ENCODE measurements around the gene SETD5. TPM values are rescaled to one million over a fixed set of nuclear protein-coding genes. Genes with fewer than 3 reads are reported as not detected.

The SETD5 gene
- total RNA-seq, 1 donor from 2014 or later = 161 TPM

DNA sequence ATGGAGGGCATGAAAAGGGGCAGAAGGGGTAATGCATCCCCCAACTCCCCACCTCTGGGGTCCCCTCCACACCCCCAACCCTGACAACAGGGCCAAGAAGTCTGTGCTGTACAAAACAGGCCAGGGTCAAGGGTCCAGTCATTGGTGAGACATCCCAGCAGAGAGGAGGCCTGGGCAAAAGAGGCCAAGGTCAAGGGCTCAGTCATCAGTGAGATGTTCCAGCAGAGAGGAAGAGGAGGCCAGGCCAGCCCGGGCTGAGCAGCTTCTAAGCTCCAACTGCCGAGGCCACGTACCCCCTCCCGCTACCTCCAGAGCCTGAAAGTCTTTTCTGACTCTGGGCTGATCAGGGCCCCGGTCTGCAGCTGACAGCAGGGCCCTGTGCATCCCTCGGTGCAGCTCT lies 103.8 kb downstream of the SETD5 start:
- Mint-ChIP-seq H3K4me3 (ENCODE audit: unreplicated experiment) (no peak overlapping the region), H3K36me3 (ENCODE audit: unreplicated experiment) (no peaks in the 10 kb centered on the region), H3K9me3 (ENCODE audit: unreplicated experiment) (no peaks in the 10 kb centered on the region), H3K4me1 (ENCODE audit: unreplicated experiment) (peaks cover 9% of the 10 kb centered on the region), H3K27ac (ENCODE audit: unreplicated experiment) (no peak overlapping the region), H3K27me3 (ENCODE audit: unreplicated experiment) (peaks cover 21% of the 10 kb centered on the region)
- peak; percentile 81 for DNase-seq (ENCODE audit: extremely low spot score, unreplicated experiment)
- TF ChIP-seq, protein P1, sequence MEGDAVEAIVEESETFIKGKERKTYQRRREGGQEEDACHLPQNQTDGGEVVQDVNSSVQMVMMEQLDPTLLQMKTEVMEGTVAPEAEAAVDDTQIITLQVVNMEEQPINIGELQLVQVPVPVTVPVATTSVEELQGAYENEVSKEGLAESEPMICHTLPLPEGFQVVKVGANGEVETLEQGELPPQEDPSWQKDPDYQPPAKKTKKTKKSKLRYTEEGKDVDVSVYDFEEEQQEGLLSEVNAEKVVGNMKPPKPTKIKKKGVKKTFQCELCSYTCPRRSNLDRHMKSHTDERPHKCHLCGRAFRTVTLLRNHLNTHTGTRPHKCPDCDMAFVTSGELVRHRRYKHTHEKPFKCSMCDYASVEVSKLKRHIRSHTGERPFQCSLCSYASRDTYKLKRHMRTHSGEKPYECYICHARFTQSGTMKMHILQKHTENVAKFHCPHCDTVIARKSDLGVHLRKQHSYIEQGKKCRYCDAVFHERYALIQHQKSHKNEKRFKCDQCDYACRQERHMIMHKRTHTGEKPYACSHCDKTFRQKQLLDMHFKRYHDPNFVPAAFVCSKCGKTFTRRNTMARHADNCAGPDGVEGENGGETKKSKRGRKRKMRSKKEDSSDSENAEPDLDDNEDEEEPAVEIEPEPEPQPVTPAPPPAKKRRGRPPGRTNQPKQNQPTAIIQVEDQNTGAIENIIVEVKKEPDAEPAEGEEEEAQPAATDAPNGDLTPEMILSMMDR (IDR thresholded peaks at IDR 0.05) = no peak

DNA sequence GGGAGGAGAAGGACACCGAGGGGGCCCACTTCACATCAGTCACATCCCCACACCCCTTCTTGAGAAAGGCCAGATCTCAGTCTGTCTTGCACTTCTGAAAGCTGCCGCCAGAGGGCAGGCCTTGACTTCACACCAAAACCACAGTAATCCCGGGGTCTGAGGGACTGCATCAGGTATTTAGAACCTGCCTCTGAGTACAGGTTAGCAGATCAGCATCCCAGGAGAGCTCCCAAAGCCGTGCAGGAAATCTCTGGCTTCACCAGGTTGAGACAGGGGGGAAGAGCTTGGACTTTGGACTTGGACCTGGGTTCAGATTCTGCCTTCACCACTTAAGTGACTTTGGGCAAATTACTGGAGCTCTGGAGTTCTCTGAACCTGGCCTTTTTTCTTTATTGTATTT lies 105.9 kb downstream of the SETD5 start:
- TF ChIP-seq, protein P1 (IDR thresholded peaks at IDR 0.05) = peak; percentile 82
- H3K36me3 Mint-ChIP-seq (ENCODE audit: unreplicated experiment) = no peaks in the 10 kb centered on the region
- H3K4me3 Mint-ChIP-seq (ENCODE audit: unreplicated experiment) = no peak overlapping the region
- no peaks in the 10 kb centered on the region for H3K9me3 Mint-ChIP-seq (ENCODE audit: unreplicated experiment)
- peaks cover 32% of the 10 kb centered on the region for H3K27me3 Mint-ChIP-seq (ENCODE audit: unreplicated experiment)
- DNase-seq (ENCODE audit: extremely low spot score, unreplicated experiment) = peak; percentile 88
- no peak overlapping the region for H3K27ac Mint-ChIP-seq (ENCODE audit: unreplicated experiment)
- H3K4me1 Mint-ChIP-seq (ENCODE audit: unreplicated experiment) = peaks cover 9% of the 10 kb centered on the region

DNA sequence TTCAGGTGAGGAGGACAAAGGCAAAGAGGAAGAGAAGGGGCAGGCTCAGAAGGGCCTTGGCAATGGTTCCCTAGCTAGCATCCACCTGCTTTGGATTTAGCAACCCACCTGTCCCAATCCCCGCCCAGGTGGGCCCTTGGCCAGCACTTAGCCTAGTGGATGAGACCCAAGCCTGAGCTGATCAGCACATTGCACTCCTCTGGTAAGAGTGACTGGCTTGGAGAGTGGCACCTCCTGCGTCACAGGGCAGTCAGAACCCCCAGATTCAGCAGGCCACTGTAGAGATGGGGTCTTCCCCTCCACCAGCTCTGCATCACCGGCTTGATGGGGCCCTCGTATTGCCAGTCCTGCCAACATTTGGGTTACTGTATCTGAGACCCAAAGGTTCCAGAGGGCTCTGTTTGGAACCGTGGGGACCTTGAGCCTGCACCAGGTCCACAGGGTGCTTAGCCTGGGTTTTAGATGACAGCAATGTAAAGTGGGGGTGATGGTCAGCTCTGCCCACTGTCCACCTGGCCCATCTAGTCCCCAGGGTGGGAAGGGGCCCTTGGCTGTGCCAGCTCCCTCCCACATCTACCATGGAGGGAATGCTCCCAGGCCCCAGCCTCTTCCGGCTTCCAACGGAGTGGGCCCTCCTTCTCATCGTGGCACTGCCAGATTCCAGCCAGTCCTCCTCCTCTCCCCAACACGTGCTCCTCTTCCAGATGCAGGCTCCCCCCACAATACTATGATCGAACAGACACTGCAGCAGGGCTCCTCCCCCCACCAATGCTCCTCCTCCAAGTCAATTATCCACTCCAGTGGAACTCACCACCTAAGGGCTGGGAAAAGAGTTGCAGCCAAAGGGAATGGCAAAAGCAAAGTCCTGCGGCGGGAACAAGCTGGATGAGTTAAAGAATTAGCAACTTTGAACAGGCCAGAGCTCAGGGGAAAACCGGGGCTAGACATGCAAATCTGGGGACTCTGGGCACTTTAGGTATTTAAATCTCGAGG lies 110.5 kb downstream of the SETD5 start:
- H3K36me3 Mint-ChIP-seq (ENCODE audit: unreplicated experiment) = no peaks in the 10 kb centered on the region
- H3K4me1 Mint-ChIP-seq (ENCODE audit: unreplicated experiment) = no peaks in the 10 kb centered on the region
- peaks cover 31% of the 10 kb centered on the region for H3K27me3 Mint-ChIP-seq (ENCODE audit: unreplicated experiment)
- TF ChIP-seq, protein P1 (IDR thresholded peaks at IDR 0.05) = no peak
- no peaks in the 10 kb centered on the region for H3K9me3 Mint-ChIP-seq (ENCODE audit: unreplicated experiment)
- H3K27ac Mint-ChIP-seq (ENCODE audit: unreplicated experiment) = no peak overlapping the region
- peak; percentile 72 for DNase-seq (ENCODE audit: extremely low spot score, unreplicated experiment)
- H3K4me3 Mint-ChIP-seq (ENCODE audit: unreplicated experiment) = no peak overlapping the region

DNA sequence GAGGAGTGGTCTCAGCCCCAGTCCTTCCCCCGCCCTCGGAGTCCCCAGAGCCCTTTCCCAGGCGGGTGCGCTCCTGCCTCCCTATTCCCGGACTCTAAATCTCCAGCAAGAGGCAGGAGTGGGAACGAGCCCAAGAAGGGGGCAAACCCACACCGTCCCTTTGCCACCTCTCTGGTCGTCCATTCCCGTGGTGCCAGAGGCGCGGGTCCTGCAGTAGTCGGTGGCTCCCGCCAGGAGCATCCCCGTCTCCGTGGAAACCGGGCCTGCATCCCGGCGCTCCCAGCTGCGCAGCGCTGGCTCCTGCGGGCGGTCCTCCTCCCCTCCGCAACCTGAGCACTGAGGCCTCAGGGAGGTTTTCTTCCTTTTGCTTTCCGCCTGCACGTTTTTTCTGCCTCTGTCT lies 111.4 kb downstream of the SETD5 start:
- Mint-ChIP-seq H3K9me3 (ENCODE audit: unreplicated experiment) (no peaks in the 10 kb centered on the region), H3K27me3 (ENCODE audit: unreplicated experiment) (peaks cover 31% of the 10 kb centered on the region), H3K27ac (ENCODE audit: unreplicated experiment) (no peak overlapping the region), H3K4me1 (ENCODE audit: unreplicated experiment) (no peaks in the 10 kb centered on the region), H3K4me3 (ENCODE audit: unreplicated experiment) (no peak overlapping the region), H3K36me3 (ENCODE audit: unreplicated experiment) (no peaks in the 10 kb centered on the region)
- TF ChIP-seq, protein P1 (IDR thresholded peaks at IDR 0.05) = no peak
- peak; percentile 79 for DNase-seq (ENCODE audit: extremely low spot score, unreplicated experiment)

DNA sequence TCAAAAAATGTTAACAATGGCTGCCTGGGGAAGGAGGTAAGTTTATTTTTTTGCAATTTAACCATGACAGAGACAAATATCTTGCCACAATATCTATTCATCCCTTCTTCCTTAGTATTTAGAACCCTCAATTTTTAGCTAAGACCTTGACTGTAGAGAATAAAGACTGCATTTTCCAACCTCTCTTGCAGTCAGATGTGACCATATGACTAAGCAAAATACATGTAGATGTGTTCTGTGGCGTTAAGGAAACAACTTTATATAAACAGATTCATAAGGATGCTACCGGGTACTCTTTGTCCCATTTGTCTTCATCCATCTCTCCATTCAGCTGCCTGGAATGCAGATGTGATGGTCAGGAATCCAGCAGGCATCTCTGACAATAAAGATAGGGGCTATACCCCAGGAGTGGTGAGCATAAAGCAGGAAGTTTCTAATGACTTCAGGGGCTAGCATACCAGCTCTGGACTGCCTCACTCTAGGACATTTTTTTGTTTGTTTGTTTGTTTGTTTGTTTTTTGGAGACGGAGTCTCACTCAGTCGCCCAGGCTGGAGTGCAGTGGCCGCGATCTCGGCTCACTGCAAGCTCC lies 115.1 kb downstream of the SETD5 start:
- no peaks in the 10 kb centered on the region for H3K4me1 Mint-ChIP-seq (ENCODE audit: unreplicated experiment)
- no peaks in the 10 kb centered on the region for H3K36me3 Mint-ChIP-seq (ENCODE audit: unreplicated experiment)
- TF ChIP-seq, protein P1 (IDR thresholded peaks at IDR 0.05) = no peak
- H3K4me3 Mint-ChIP-seq (ENCODE audit: unreplicated experiment) = no peak overlapping the region
- DNase-seq (ENCODE audit: extremely low spot score, unreplicated experiment) = no peak
- no peaks in the 10 kb centered on the region for H3K9me3 Mint-ChIP-seq (ENCODE audit: unreplicated experiment)
- peaks cover 28% of the 10 kb centered on the region for H3K27me3 Mint-ChIP-seq (ENCODE audit: unreplicated experiment)
- no peak overlapping the region for H3K27ac Mint-ChIP-seq (ENCODE audit: unreplicated experiment)
